GM19397 (cell line): ENCODE results near the gene IPCEF1.

Experiments
- ATAC-seq: cut with Tn5 transposase; IDR thresholded peaks from one replicate; pipeline ENCODE4 v1.9.1; 2021; ENCODE audit warnings: mild to moderate bottlenecking, moderate library complexity; ENCODE audit not compliant: unreplicated experiment

IPCEF1 gene, protein sequence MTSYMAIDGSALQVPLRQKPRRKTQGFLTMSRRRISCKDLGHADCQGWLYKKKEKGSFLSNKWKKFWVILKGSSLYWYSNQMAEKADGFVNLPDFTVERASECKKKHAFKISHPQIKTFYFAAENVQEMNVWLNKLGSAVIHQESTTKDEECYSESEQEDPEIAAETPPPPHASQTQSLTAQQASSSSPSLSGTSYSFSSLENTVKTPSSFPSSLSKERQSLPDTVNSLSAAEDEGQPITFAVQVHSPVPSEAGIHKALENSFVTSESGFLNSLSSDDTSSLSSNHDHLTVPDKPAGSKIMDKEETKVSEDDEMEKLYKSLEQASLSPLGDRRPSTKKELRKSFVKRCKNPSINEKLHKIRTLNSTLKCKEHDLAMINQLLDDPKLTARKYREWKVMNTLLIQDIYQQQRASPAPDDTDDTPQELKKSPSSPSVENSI

DNA sequence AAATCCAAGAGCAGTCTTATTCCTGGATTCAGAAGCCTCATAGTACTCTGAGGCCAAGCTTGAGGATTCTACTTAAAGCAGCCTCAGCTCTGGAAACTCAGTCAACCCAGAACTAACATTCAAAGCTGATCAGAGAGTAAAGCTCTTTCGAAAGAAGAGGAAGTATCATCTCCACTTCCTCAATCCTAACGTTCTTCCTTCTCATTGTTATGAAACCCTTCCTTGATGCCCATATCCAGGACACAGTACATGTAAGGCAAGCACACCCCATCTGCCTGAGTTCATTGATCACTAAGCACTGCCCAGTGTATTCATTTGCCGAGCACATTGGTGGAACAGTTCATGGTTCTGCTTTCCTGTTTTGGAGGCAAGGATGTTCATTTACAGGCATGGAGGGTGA lies at the start of gene IPCEF1:
TSS of gene IPCEF1 (minus strand) at position 114 of the 400 bp plus-strand sequence. CDS start 90,856 bp downstream, outside the sequence.
- ATAC-seq, result peak; percentile 31

DNA sequence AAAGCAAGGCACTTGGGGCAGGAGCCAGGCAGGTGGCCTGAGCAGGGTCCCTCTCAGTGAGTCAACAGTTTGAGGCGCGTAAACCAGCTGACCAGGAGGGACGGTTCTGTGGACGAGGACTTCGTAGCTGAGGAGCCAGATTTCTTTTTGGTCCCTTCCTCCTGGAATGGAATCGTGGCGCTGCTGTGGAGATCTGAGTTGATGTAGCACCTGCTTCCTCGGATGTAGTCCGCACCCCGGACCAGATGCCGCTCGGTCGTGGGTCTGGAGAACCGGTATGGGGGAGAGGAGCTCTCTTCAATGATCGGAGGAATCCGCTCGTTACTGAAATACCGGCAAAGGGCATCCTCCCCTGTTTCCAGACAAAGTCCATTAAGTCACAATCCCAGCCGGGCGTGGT lies 49.7 kb upstream of the IPCEF1 start:
- no peak for ATAC-seq

DNA sequence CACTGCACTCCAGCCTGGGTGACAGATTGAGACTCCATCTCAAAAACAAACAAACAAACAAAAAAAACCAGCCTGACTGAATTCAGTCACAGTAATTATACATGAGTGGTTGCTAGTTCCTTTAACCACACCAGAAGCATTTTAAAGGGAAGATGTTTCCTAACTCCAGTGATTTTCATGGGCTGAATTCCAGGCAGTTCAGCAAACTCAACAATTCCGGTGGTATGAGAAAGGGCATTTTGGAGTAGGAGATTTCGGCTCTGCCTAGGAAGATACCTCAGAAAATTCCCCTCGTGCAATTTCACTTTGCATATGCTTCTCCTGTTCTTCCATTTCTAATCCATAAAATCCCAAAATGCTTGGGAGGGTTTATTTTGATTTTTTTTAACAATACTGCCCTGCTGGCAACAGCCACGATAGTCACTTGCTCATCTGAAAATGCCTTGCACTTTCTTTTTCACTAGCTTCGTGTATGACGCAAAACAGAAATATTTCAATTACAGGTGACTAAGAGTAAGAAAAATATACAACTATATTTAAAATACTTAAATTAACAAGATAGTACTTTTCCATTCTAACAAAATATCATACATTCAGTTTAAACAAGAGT lies 48.3 kb upstream of the IPCEF1 start:
- ATAC-seq, result no peak

DNA sequence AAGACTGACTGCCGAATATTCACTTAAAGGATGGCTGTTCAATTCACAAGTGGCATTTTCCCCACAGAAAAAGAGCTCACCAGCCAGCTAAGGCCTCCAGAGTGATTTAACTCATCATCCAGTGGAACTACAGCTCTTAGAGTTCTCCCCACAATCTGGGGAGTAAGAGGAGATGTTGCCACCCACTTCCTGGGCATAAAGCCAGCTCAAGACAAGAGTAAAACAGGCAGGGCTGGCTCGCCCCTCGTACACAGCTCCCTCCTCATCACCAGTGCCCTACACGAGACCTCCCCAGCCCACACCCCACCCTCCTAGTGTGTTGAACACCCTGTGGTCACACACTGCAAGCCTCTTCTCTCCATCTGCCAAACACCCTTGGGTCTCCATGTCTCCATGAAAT lies 47.2 kb upstream of the IPCEF1 start:
- no peak for ATAC-seq

DNA sequence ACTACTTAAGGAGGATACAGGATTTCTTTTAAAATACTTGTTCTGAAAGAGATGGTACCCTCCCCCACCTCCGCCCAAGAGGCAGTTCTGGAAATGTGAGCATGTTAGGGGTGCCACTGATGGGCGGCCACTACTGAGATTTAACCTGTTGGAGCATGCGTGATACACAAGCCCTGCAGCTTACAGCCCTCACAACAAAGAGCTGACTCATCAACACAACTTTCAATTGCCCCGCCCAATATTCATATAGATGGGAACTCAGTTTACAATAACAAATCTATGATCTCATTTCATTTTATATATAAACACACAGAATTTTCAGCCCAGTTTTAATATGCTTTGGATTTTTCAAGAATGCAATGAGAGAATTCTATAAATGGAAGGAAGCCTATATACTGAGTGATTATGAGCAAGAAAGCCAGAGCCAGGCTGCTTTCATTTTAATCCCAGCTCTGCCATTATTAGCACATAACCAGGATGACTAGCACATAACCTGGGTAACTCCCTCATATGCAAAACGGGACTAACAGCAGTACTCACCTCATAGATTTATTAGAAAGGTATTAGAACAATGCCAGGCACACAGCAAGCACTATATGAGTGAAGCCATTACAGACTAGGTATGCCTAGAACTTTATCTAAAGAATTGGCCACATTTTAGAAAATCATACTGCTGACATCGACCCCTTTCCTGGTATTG lies 45.6 kb upstream of the IPCEF1 start:
- no peak for ATAC-seq

DNA sequence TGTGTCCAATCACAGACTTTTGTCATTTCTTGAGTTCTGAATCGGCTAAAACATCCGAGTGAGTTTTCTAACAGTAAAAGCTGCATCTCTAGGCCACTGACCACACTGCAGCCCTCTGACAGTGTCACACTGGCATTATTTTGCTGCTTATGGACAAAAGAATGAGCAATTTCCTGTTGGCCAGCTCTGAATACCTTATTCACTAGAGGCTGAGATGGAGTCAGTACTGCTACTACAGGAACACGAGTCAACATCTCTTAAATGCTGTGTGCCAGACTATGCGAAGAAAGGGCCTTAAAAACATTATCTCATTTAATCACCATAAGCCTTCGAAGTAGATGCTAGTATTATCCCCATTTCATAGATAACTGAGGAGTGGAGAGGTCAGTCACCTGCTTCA lies 42.5 kb upstream of the IPCEF1 start:
- no peak for ATAC-seq

DNA sequence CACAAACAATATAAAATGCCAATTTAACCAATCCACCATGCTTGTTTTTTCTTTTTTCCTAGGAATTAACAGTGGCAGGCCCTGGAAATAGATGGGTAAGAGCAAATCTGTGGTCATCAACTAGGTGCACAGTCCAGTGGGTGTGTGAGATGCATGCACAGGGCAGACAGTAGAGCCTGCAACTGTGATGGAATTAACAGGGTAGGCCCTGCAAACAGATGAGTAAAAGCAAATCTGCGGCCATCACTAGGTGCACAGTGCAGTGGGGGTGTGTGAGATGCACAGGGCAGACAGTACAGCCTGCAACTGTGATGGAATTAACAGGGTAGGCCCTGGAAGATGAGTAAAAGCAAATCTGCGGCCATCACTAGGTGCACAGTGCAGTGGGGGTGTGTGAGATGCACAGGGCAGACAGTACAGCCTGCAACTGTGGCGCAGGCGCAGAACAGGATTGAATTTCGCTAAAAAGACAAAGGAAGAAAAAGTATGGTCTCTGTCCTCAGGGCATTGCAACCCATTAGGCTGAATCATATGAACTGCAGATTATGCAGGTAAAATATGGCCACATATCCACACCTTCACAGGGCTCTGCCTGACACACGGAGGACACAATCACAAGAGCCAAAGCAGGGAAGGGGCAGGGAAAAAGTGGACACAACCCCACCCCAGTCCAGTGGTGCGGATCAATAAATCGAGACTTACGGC lies 41.0 kb upstream of the IPCEF1 start:
- no peak for ATAC-seq

DNA sequence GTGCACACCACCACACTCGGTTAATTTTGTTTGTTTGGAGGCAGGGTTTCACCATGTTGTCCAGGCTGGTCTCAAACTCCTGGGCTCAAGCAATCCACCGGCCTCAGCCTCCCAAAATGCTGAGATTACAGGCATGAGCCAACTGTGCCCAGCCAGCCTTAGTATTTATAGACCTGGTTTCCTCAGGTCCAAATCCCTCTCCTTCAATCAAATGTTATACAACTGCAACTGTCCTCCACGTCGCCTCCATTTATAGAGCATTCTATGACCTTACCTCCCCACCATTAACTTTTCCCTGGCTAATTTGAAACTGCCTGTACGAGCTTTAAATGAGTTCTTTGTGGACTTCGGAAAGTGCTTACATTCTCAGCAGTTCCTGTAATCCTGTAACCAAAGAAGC lies 39.3 kb upstream of the IPCEF1 start:
- no peak for ATAC-seq

DNA sequence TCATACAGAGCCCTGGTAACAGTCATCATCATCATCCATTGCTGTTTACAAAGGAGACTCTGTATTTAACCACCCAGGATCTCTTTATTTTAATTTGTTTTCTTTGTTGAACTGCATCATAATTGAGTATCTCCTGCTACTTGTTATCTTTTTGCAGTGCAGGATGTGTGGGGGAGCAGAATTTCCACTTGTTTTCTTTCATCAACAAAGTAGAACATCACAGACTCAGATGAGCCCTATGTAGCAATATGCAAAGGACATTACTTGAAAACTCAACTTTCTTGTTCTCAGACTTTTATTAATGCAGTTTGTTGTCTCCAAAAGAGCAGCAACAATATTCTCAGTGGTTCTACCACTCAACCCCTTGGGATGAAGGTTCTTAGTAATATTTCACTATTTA lies 38.7 kb upstream of the IPCEF1 start:
- ATAC-seq, result no peak

DNA sequence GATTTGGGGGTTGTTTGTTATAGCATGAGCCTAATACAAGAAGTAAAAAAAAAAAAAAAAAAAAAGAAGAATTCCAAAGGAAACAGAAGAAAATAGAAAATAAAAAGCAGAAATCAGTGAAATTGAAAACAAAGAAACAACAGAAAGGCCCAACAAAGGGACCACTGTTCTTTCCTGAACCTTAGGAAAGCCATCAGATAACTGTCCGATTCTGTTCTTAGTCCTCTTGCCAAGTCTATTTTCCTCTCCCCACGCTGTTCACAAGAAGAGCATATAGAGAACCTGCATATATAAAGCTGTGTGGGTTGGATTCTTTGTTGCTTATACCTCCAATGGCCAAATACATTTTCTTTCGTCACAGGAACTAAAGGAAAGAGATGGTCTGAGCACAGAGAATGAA lies 38.0 kb upstream of the IPCEF1 start:
- no peak for ATAC-seq

DNA sequence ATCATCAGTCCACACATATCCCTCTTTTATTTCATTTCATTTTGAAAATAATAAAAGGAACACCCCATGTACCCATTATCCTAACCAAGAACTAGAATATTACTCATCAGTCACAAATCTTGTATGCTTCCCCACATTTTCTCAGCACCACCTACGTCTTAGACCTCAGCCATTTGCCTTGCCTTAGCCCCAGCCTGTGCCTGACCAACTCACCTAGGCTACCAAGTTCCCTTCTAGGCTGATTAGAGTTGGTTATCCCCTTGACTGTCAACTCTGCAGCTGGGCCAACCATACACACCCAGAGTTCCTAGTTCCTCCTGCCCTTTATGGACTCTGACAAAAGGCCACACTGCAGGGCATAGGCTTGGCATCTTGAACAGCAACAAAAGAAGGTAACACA lies 33.4 kb upstream of the IPCEF1 start:
- ATAC-seq, result no peak

DNA sequence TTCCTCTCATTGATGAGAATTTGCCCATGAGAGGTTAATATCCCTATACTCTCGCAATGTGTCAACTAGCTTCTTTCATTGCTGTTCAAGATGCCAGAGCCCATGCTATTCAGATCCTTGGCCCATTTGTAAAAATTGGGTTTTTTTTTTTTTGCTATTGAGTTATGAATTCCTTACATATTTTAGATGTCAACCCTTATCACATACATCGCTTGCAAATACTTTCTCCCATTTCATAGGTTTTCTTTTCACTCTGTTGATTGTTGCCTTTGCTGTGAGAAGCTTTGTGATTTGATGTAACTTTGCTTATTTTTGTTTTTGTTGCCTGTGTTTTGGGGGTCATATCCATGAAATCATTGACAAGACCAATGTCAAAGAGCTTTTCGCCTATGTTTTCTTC lies 32.2 kb upstream of the IPCEF1 start:
- ATAC-seq, result no peak

DNA sequence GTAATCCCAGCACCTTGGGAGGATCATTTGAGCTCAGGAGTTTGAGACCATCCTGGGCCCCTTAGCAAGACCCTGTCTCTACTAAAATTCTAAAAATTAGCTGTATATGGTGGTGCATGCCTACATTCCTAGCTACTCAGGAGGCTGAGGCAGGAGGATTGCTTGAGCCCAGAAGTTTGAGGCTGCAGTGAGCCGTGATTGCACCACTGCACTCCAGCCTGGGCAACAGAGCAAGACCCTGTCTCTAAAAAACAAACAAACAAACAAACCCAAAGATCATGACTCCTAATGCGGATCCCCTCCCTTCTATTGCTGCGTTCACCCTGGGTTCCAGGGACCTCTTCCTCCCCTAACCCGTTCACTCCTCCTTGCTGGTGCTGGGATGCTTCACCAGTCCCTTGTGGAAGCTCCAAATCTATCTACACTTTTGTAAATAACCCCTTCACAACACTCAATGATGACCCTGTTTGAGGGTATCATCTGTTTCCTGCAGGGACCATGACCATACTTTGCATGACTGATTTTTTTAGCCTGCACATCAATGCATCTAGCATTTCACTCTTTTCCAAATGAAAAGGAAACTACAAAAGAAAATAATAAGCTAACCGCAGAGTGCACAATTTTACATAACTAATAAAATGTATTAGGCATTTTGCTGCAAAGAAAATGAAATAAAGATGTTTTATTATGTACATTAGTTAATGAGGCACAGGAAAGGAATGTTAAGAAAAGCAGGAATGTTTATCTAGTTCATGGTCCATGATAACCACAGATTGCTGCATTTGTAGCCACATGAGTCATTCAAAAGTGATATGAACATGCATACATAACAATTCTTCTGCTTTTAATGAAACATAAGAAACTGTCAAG lies 30.5 kb upstream of the IPCEF1 start:
- no peak for ATAC-seq

DNA sequence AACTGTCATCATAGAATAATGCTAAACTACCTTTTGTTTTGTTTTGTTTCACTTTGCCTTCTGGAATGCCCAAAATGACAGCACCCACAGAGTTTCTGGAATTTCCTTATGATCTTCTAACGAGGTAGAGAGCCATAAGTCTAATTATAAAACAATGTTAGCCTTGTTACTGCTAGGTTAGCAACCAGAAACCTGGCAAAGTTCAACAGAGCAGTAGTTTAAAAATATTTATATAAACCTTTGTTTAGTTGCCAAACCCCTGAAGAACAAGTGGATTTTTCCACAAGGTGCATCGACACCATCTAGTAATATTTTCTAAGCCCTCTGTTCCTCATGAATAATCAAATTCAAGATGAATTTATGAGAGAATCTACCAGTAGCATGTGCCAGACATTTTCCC lies 27.6 kb upstream of the IPCEF1 start:
- ATAC-seq, result no peak

DNA sequence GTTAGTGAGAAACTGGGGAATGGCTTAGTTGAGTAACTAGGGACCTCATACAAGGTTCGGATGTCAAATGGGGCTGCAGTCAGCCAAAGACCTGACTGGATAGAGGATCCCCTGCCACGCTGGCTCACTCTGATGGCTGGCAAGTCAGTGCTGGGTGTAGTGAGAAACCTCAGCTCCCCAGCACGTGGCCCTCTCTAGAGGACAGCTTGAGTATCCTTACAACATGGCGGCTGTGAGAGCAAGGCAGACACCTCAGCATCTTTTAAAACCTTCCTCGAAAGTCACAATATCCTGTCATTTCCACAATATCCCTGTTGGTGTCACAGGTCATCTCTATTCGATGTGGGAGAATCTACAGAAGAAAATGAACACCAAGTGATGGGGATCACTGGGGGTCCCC lies 26.7 kb upstream of the IPCEF1 start:
- no peak for ATAC-seq

DNA sequence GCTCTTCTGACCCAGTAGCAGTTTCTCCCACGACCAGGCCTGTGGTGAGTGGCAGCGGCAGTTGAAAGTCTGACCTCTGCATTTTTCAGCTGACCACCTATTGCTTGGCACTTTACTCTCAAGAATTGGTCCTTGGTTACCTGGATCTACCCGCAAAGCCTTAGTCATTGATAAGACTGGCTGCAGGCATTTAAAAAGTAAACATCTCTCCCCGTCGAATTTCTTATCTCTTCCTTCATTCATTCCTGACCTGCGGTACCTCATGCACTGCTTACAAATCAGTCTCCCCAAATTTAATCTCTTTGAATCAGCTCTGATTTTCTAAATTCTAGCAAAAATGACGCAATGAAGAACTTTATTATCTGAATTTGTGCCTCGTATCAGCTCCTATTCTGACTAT lies 26.1 kb upstream of the IPCEF1 start:
- ATAC-seq, result no peak

DNA sequence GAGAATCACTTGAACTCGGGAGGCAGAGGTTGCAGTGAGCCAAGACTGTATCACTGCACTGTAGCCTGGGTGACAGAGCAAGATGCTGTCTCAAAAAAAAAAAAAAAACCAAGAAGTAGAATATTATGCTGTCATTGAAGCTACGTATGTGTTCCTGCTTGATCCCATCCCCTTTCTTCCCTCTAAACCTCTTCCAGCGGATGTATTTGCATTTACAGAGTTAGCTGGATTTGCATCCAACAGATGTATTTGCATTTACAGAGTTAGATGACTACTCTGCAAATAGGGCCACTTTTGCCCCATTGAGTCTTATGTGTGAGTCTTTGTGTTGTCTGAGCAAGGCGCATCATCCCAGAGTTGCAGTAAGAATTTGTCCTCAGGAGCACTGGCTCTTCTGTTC lies 24.9 kb upstream of the IPCEF1 start:
- no peak for ATAC-seq

DNA sequence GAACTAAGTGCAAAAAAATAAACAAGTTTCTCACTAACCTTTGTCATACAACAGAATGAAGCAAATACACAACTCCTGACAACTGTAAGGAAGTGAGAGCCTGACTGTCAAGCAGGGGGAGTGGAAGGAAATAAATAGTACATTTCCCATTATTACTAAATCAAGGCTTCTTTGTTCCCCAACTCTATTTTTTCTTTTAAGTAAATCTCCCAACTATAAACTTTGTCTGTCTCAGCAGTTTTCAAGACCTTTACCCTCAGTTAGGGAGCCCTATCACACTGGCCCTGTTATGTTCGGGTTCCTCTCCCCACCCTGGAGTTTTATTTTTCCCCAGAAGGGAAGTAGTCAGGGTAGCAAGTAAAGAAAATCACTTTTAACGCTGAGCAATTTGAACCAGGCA lies 24.1 kb upstream of the IPCEF1 start:
- no peak for ATAC-seq

DNA sequence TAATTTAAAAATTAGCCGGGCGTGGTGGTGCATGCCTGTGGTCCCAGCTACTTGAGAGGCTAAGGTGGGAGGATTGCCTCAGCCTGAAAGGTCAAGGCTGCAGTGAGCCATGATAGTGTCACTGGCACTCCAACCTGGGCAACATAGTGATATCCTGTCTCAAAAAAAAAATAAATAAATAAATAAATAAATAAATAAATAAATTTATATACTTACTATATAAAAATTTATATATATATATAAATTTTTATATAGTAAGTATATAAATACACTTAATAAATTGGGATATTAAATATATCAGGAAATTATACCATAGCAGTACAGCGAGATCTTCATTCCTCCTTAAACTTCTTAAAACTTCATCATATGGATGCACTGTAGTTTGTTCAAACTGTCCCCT lies 23.0 kb upstream of the IPCEF1 start:
- no peak for ATAC-seq

DNA sequence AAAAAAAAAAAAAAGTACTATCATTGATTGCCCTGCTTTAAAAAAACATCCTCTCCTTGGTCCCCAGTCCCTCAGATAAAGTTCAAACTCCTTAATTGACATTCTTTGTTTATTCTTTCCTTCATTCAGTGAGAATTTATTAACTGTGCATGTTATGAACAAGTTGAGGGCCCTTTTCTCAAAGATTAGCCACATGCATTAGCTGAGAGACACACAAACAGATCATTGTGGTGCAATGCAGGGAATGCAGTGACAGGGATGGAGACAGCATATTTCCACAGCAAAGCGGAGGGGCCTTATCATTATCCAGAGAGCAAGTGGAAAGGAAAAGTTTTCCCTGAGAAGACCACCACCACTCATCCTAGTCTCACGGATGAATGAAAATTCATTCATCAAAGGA lies 21.9 kb upstream of the IPCEF1 start:
- ATAC-seq, result no peak
